GM12878 (cell line): Measurements from ENCODE around the gene SLC27A5.

Experiments
- CHD2 ChIP-seq: IDR thresholded peaks from 2 replicates; pipeline ENCODE4 v1.6.1; 2011; ENCODE audit warnings: low read depth, low read length, improper control_type of control experiment, borderline replicate concordance
- EED ChIP-seq: sonication (generic); IDR thresholded peaks from 2 replicates; pipeline ENCODE4 v1.6.1; 2016; ENCODE audit warnings: antibody characterized with exemption, low read depth
- EGR1 ChIP-seq, 2 experiments: IDR thresholded peaks; 1 replicate in 1 of 2; 2 replicates in 1 of 2; pipeline ENCODE4 v1.6.1; 2011 to 2012; ENCODE audit warnings: low read depth in 2 of 2, low read length in 2 of 2, borderline replicate concordance in 1 of 2, mild to moderate bottlenecking in 1 of 2, moderate library complexity in 1 of 2
- ESRRA ChIP-seq: IDR thresholded peaks from 2 replicates; pipeline ENCODE4 v1.6.1; 2012; ENCODE audit warnings: mild to moderate bottlenecking, low read length, improper control_type of control experiment
- KDM1A ChIP-seq: fragments of 200-600 bp; sonication (generic); IDR thresholded peaks from 2 replicates; pipeline ENCODE4 v1.6.1; 2016; ENCODE audit warnings: borderline replicate concordance
- POLR2A ChIP-seq: IDR thresholded peaks from 2 replicates; pipeline ENCODE4 v1.6.1; 2011; ENCODE audit warnings: low read depth, mild to moderate bottlenecking, low read length
- SREBF2 ChIP-seq: IDR thresholded peaks from 2 replicates; pipeline ENCODE4 v1.6.1; 2012; ENCODE audit warnings: mild to moderate bottlenecking, low read length
- ZSCAN29 ChIP-seq: fragments of 450-650 bp; IDR thresholded peaks from 2 replicates; pipeline ENCODE4 v1.6.1; 2017; ENCODE audit warnings: mild to moderate bottlenecking, moderate library complexity
- TF ChIP-seq, protein P1 (sequence below), 3 experiments: IDR thresholded peaks in 2 of 3; conservative IDR thresholded peaks in 1 of 3; 2 replicates each; pipeline ENCODE4 v1.5.1; 2011; ENCODE audit warnings: low read depth in 3 of 3, low read length in 3 of 3, mild to moderate bottlenecking in 3 of 3, control low read depth in 2 of 3, moderate library complexity in 2 of 3, inconsistent platforms in 1 of 3, mixed read lengths in 1 of 3; ENCODE audit not compliant: control insufficient read depth in 2 of 3, insufficient read depth in 1 of 3; ENCODE audit errors: extremely low read depth in 1 of 3

DNA sequence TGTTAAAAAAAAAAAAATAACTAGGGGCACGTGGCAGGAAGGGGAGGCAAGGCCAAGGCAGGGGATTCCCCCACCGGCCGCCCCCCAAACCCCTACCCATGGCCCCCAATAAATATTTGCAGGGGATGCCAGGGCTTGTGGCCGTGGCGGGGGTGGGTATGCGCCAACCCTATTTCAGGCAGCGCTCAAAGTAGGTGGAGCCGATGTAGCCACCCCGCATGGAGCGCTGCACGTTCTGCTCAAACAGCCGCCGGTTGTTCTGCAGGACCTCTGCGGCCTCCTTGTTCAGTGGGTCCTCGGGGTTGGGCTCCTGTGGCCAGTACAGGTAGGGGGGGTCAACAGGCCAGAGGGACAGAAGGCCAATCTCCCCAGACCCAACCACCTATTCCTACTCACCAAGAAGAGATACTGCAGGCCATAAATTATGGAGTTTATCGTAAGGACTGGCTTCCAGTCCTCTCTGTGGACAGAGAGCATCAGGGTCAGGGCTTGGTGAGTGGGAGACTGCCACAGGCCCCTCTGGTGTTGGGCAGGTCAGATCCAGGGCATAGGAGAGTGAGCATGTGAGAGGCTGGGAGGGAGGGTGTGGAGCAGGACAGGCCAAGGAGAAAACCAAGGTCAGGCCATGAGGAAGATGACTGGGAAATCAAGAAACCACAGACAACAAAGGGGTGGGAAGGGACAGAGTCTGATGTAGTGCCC lies 44.3 kb upstream of the SLC27A5 start:
- no peak for TF ChIP-seq EGR1 (IDR thresholded peaks at IDR 0.05; ENCODE audit: borderline replicate concordance in 1 of 2, low read depth in 2 of 2, low read length in 2 of 2)
- no peak for TF ChIP-seq POLR2A
- TF ChIP-seq EED, result no peak
- TF ChIP-seq, protein P1, sequence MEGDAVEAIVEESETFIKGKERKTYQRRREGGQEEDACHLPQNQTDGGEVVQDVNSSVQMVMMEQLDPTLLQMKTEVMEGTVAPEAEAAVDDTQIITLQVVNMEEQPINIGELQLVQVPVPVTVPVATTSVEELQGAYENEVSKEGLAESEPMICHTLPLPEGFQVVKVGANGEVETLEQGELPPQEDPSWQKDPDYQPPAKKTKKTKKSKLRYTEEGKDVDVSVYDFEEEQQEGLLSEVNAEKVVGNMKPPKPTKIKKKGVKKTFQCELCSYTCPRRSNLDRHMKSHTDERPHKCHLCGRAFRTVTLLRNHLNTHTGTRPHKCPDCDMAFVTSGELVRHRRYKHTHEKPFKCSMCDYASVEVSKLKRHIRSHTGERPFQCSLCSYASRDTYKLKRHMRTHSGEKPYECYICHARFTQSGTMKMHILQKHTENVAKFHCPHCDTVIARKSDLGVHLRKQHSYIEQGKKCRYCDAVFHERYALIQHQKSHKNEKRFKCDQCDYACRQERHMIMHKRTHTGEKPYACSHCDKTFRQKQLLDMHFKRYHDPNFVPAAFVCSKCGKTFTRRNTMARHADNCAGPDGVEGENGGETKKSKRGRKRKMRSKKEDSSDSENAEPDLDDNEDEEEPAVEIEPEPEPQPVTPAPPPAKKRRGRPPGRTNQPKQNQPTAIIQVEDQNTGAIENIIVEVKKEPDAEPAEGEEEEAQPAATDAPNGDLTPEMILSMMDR (IDR thresholded peaks at IDR 0.05 in 2 of 3, conservative IDR thresholded peaks at IDR 0.05 in 1 of 3; ENCODE audit: control insufficient read depth in 2 of 3, extremely low read depth in 1 of 3, insufficient read depth in 1 of 3, low read depth in 3 of 3, low read length in 3 of 3), result no peak
- TF ChIP-seq KDM1A, result no peak
- TF ChIP-seq ESRRA, result no peak
- no peak for TF ChIP-seq SREBF2
- TF ChIP-seq CHD2, result no peak
- no peak for TF ChIP-seq ZSCAN29
